ENCODE results near the gene FBLN2.
"Not testable (repeated sequence)": the region's sequence is repeated elsewhere in the genome, so short reads cannot be mapped to it uniquely, and the experiment has no call there.

Gene FBLN2
- long read RNA-seq, result 0 reads

DNA sequence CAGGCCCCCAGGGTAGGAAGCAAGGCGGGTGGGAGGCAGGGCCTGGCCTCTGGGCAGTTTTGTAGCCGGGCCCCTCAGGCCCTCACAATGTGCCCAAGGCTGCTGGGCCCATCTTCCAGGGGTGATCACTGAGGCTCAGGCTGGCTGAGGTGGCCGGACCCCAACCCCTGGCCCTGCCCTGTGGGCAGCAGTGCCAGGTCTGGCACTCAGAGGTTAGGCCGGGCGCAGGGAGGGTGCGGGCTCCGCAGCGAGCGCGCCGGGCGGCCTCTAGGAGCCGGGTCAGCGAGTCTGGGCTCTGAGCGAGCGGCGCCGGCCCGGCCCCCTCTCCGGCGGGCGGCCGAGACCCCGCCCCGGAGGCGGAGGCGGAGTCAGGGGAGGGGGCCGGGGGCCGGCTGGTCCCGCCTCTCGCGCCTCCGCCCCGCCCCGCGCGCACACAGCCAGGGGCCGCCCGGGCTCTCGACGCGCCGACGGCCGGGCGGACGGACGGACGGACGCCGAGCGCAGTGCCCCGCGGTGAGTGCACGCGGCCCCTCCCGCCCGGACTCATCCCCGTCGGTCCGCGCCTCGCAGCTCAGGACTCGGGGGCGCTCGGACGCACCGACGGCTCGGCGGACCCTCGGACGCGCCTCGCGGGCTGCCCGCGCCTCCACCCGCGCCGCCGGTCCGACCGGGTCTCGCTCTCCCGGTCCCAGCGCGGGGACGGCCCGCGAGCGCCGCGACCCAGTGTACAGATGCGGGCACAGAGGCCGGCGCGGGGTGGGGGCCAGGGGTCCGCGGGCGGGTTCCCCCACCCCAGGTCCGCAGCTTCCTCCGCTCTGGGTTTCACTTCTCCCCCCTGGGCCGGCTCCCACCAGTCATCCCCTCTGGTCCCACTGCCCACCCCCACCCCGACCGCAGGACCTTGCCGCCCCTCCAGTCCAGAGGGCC, at the start of gene FBLN2:
FBLN2 (plus strand) TSS at position 430 of the 927 bp plus-strand sequence. CDS start 21,231 bp downstream, outside the sequence.
- TF ChIP-seq, protein P1, sequence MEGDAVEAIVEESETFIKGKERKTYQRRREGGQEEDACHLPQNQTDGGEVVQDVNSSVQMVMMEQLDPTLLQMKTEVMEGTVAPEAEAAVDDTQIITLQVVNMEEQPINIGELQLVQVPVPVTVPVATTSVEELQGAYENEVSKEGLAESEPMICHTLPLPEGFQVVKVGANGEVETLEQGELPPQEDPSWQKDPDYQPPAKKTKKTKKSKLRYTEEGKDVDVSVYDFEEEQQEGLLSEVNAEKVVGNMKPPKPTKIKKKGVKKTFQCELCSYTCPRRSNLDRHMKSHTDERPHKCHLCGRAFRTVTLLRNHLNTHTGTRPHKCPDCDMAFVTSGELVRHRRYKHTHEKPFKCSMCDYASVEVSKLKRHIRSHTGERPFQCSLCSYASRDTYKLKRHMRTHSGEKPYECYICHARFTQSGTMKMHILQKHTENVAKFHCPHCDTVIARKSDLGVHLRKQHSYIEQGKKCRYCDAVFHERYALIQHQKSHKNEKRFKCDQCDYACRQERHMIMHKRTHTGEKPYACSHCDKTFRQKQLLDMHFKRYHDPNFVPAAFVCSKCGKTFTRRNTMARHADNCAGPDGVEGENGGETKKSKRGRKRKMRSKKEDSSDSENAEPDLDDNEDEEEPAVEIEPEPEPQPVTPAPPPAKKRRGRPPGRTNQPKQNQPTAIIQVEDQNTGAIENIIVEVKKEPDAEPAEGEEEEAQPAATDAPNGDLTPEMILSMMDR (IDR thresholded peaks at IDR 0.05; ENCODE audit: insufficient read depth, low read length), result no peak
- TF ChIP-seq POLR2AphosphoS5 (IDR thresholded peaks at IDR 0.05; ENCODE audit: low read depth) (no peak), SPI1 (IDR thresholded peaks at IDR 0.05; ENCODE audit: borderline replicate concordance, low read depth) (no peak), GABPA (IDR thresholded peaks at IDR 0.05; ENCODE audit: low read depth) (no peak)
- TF ChIP-seq, protein P2, sequence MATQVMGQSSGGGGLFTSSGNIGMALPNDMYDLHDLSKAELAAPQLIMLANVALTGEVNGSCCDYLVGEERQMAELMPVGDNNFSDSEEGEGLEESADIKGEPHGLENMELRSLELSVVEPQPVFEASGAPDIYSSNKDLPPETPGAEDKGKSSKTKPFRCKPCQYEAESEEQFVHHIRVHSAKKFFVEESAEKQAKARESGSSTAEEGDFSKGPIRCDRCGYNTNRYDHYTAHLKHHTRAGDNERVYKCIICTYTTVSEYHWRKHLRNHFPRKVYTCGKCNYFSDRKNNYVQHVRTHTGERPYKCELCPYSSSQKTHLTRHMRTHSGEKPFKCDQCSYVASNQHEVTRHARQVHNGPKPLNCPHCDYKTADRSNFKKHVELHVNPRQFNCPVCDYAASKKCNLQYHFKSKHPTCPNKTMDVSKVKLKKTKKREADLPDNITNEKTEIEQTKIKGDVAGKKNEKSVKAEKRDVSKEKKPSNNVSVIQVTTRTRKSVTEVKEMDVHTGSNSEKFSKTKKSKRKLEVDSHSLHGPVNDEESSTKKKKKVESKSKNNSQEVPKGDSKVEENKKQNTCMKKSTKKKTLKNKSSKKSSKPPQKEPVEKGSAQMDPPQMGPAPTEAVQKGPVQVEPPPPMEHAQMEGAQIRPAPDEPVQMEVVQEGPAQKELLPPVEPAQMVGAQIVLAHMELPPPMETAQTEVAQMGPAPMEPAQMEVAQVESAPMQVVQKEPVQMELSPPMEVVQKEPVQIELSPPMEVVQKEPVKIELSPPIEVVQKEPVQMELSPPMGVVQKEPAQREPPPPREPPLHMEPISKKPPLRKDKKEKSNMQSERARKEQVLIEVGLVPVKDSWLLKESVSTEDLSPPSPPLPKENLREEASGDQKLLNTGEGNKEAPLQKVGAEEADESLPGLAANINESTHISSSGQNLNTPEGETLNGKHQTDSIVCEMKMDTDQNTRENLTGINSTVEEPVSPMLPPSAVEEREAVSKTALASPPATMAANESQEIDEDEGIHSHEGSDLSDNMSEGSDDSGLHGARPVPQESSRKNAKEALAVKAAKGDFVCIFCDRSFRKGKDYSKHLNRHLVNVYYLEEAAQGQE (IDR thresholded peaks at IDR 0.05; ENCODE audit: insufficient replicate concordance, low read depth), result no peak
- H3K4me3 ChIP-seq (replicated peaks; ENCODE audit: insufficient read depth, low read length), result no peak within 1 kb of the TSS
- H3K27me3 ChIP-seq (ENCODE audit: insufficient read depth, poor library complexity, severe bottlenecking), result peaks cover 27% of the 10 kb centered on the region
- no peak within 1 kb of the TSS for H3K27ac ChIP-seq (replicated peaks)
- DNase-seq (ENCODE audit: low read depth in 1 of 2, low spot score in 1 of 2), result no peak

DNA sequence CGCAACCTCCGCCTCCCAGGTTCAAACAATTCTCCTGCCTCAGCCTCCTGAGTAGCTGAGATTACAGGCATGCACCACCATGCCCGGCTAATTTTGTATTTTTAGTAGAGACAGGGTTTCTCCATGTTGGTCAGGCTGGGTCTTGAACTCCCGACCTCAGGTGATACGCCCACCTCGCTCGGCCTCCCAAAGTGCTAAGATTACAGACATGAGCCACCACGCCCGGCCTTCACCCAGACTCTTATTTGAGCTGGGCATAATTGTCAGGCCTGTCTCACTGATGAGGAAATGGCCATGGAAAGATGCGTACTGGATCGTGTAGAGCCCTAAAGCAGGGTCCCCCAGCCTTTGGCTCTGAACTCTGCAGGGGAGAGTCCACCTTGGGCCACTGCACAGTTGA, 49.7 kb upstream of the FBLN2 start:
- H3K27me3 ChIP-seq (ENCODE audit: insufficient read depth, poor library complexity, severe bottlenecking); H3K4me3 ChIP-seq (replicated peaks; ENCODE audit: insufficient read depth, low read length); H3K27ac ChIP-seq (replicated peaks); DNase-seq (ENCODE audit: low read depth in 1 of 2, low spot score in 1 of 2): not testable (repeated sequence)

DNA sequence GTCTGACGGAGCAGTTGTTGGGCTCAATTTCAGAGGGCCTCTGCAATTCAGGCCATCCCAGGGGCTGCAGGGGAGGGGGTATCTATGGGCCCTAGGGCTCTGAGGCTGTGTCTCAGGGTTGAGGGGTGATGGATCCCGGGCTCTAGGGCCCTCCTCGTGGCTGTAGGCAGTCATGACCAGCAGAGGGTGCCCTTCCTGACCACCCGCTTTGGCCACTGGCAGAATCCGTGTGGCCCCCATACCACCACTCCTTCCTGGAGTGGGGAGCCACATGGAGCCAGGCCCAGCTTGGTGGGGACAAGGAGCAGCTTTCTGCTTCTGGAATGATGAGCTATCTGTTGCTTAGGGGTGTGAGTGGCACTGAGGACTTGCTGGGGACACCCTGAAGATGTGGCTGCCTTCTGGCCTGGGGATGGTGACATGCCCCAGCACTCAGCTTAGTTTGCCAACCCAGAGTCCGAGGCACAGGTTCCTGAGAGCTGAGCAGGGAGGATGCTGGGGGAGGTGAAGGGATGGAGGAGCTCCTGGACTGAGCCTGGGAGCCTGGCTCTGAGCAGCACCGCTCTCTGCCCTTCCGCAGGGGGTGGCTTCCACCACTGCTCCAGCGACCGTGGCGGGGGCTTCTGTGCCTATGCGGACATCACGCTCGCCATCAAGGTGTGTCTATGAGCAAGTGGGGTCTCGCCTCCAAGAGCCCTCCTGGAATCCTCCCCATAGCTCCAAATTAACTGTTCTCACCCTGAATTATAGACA, 48.6 kb upstream of the FBLN2 start:
- no peak overlapping the region for H3K4me3 ChIP-seq (replicated peaks; ENCODE audit: insufficient read depth, low read length)
- TF ChIP-seq, protein P2 (IDR thresholded peaks at IDR 0.05; ENCODE audit: insufficient replicate concordance, low read depth), result no peak
- TF ChIP-seq, protein P1 (IDR thresholded peaks at IDR 0.05; ENCODE audit: insufficient read depth, low read length), result peak; percentile 53
- H3K27me3 ChIP-seq (ENCODE audit: insufficient read depth, poor library complexity, severe bottlenecking), result no peaks in the 10 kb centered on the region
- DNase-seq (ENCODE audit: low read depth in 1 of 2, low spot score in 1 of 2), result peak in 1 of 2 experiments; percentile 7
- no peak overlapping the region for H3K27ac ChIP-seq (replicated peaks)

DNA sequence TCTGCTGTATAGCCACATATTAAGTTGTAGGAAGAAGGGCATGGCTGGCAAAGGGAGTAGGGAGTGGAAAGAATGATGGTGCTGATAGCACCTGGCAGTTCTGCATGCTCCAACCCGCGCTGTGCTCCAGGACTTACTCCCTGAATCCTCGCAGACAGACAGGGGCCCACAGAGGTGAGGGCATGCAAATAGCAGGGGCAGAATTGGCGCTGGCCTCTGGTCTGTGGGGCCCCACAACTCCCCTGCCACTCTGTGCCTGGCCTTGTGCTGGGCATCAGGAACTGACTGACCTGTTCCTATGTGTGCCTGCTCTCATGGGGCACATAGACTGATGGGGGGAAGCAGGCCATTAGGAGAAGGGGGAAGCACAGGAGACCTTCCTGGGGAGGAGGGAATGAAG, 47.9 kb upstream of the FBLN2 start:
- Histone ChIP-seq H3K27ac (replicated peaks) (no peak overlapping the region), H3K27me3 (ENCODE audit: insufficient read depth, poor library complexity, severe bottlenecking) (no peaks in the 10 kb centered on the region), H3K4me3 (replicated peaks; ENCODE audit: insufficient read depth, low read length) (no peak overlapping the region)
- TF ChIP-seq, protein P2 (IDR thresholded peaks at IDR 0.05; ENCODE audit: insufficient replicate concordance, low read depth), result no peak
- no peak for TF ChIP-seq POLR2AphosphoS5 (IDR thresholded peaks at IDR 0.05; ENCODE audit: low read depth)
- no peak for TF ChIP-seq SPI1 (IDR thresholded peaks at IDR 0.05; ENCODE audit: borderline replicate concordance, low read depth)
- TF ChIP-seq GABPA (IDR thresholded peaks at IDR 0.05; ENCODE audit: low read depth), result no peak
- TF ChIP-seq, protein P1 (IDR thresholded peaks at IDR 0.05; ENCODE audit: insufficient read depth, low read length), result no peak
- DNase-seq (ENCODE audit: low read depth in 1 of 2, low spot score in 1 of 2), result no peak

Measured in HL-60 (cell line).